Measurements from ENCODE around the gene CRIP1. TPM values are rescaled to one million over a fixed set of nuclear protein-coding genes. Genes with fewer than 3 reads are reported as not detected.
A peak's percentile ranks its signal among the peaks of the same experiment; 100 is the strongest.

The CRIP1 gene
- total and polyA plus RNA-seq, 4 experiments from 2014 or later, result 276 to 2,028 (median 865) TPM

DNA sequence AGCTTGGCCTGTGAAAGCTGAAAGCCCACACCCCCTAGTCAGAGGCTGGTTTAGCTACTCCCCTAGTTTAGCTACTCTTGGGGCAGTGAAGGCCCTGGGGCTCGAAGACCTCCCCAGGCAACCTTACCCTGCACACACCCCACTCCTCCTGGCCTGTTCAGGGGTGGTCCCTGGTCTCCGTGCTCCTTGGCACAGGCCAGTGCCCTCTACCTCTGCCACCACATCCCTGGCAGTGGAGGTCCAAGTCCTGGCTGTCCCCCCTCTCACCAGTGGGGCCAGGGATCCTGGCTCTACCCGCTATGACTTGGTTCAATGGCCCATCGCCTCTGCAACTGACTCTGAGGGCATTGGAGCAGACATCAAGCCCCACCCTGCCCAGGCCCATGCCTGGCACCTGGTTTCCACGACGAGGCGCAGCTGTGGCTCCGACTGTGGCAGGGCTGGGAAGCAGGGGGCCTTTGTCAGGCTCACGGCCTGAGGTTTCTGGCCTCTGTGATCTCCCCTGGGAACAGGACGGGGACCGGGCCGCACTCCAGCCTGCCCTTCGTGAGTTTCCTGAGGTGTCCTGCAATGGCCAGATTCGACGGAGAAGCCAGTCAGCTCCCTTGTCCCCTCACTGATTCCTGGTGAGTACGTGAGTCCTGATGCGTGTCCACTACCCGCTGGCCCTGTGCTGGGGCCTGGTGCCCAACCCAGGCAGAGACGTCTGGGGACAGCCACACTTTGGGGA lies 45.4 kb downstream of the CRIP1 start:
- Mint-ChIP-seq H3K36me3 (no peaks in the 10 kb centered on the region), H3K27ac (peak overlapping the region in 1 of 7 donors; percentile 62), H3K9me3 (no peaks in the 10 kb centered on the region), H3K4me1 (peaks cover 2 to 37% (median 19%) of the 10 kb centered on the region in 4 donors), H3K4me3 (peak overlapping the region in 1 of 8 donors; percentile 61), H3K27me3 (peaks cover 1 to 2% of the 10 kb centered on the region in 2 donors)
- Histone ChIP-seq H3K27ac (ENCODE audit: low read depth, low read length) (no peak overlapping the region), H3K36me3 (ENCODE audit: insufficient read depth, low read length) (no peaks in the 10 kb centered on the region), H3K4me1 (ENCODE audit: insufficient read depth, low read length) (peaks cover 20% of the 10 kb centered on the region), H3K4me3 (ENCODE audit: low read length in 2 of 2) (no peak overlapping the region), H3K27me3 (ENCODE audit: insufficient read depth, low read length) (no peaks in the 10 kb centered on the region), H3K9me3 (ENCODE audit: control insufficient read depth in 1 of 2, low read length in 2 of 2) (no peaks in the 10 kb centered on the region)
- POLR2A ChIA-PET (ENCODE audit: partially characterized antibody), result no interaction called here
- intact Hi-C loops (cut with micrococcal nuclease), result no loop called here
- DNase-seq, result no peak
- CTCF ChIA-PET (ENCODE audit: partially characterized antibody), result interaction anchor here (0.7 to 1.9 kb wide), 3 partner anchors 11 to 162 kb away, joined by 3 to 6 read pairs (median 4); no protein-coding TSS in a partner anchor

DNA sequence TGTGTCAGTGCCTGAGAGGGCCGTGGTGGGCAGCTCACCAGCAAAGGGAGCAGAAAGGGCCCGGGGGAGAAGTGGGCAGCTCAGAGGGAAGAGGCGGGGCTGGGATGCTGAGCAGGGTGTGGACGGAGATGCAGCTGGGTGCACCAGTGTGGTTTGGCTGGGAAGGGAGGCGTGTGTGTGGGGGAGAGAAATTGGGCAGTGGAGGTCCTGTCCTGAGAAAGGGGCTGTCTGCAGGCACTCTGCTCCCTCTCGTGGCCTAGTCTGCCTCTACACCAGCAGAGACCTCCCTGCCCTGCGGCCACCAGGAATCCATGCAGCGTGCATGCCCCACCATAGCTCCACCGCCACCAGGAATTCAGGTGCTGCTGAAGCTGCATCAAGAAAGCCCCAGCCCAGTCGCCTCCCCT lies 46.1 kb downstream of the CRIP1 start:
- Mint-ChIP-seq H3K4me3 (no peak overlapping the region), H3K9me3 (no peaks in the 10 kb centered on the region), H3K27me3 (peaks cover 2% of the 10 kb centered on the region in 2 donors), H3K27ac (peak overlapping the region in 3 of 7 donors; percentile 54 to 70 (median 64)), H3K36me3 (no peaks in the 10 kb centered on the region), H3K4me1 (peaks cover 2 to 30% (median 13%) of the 10 kb centered on the region in 4 donors)
- intact Hi-C loops (cut with micrococcal nuclease), result no loop called here
- ChIA-PET CTCF (ENCODE audit: partially characterized antibody) (interaction anchor here (1.2 to 1.9 kb wide), 3 partner anchors 10 to 162 kb away, joined by 4 to 13 read pairs (median 6); no protein-coding TSS in a partner anchor), POLR2A (ENCODE audit: partially characterized antibody) (no interaction called here)
- Histone ChIP-seq H3K36me3 (ENCODE audit: insufficient read depth, low read length) (no peaks in the 10 kb centered on the region), H3K27me3 (ENCODE audit: insufficient read depth, low read length) (no peaks in the 10 kb centered on the region), H3K4me3 (ENCODE audit: low read length in 2 of 2) (no peak overlapping the region), H3K27ac (ENCODE audit: low read depth, low read length) (no peak overlapping the region), H3K4me1 (ENCODE audit: insufficient read depth, low read length) (peaks cover 16% of the 10 kb centered on the region), H3K9me3 (ENCODE audit: control insufficient read depth in 1 of 2, low read length in 2 of 2) (no peaks in the 10 kb centered on the region)
- no peak for DNase-seq

DNA sequence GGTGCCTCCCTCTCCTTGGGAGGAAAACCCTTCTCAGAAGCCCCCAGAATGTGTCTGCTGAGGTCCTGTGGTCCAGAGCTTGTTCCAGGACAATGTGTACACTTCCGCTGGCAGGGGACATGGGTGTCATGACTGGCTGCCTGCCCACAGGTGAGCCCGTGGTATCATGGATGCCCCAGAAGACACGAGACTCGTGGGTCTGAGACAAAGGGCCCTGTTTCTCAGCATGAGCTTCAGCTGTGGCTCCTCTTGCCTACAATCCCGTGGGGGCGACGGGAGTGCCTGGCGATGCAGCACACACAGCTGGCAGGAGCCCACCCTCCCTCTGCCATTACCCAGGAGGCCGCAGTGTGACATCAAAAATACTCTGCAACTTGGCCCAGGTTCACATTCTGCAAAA lies 46.7 kb downstream of the CRIP1 start:
- Mint-ChIP-seq H3K27ac (peak overlapping the region in 2 of 7 donors; percentile 13 to 24), H3K4me3 (no peak overlapping the region), H3K36me3 (no peaks in the 10 kb centered on the region), H3K27me3 (peaks cover 2 to 4% of the 10 kb centered on the region in 2 donors), H3K4me1 (peaks cover 4 to 28% (median 14%) of the 10 kb centered on the region in 4 donors), H3K9me3 (no peaks in the 10 kb centered on the region)
- intact Hi-C loops (cut with micrococcal nuclease), result no loop called here
- Histone ChIP-seq H3K4me3 (ENCODE audit: low read length in 2 of 2) (no peak overlapping the region), H3K27ac (ENCODE audit: low read depth, low read length) (no peak overlapping the region), H3K27me3 (ENCODE audit: insufficient read depth, low read length) (no peaks in the 10 kb centered on the region), H3K4me1 (ENCODE audit: insufficient read depth, low read length) (peaks cover 16% of the 10 kb centered on the region), H3K9me3 (ENCODE audit: control insufficient read depth in 1 of 2, low read length in 2 of 2) (no peaks in the 10 kb centered on the region), H3K36me3 (ENCODE audit: insufficient read depth, low read length) (no peaks in the 10 kb centered on the region)
- ChIA-PET POLR2A (ENCODE audit: partially characterized antibody) (no interaction called here), CTCF (ENCODE audit: partially characterized antibody) (interaction anchor here (1.2 to 1.9 kb wide), 3 partner anchors 10 to 163 kb away, joined by 4 to 13 read pairs (median 6); no protein-coding TSS in a partner anchor)
- DNase-seq, result no peak

DNA sequence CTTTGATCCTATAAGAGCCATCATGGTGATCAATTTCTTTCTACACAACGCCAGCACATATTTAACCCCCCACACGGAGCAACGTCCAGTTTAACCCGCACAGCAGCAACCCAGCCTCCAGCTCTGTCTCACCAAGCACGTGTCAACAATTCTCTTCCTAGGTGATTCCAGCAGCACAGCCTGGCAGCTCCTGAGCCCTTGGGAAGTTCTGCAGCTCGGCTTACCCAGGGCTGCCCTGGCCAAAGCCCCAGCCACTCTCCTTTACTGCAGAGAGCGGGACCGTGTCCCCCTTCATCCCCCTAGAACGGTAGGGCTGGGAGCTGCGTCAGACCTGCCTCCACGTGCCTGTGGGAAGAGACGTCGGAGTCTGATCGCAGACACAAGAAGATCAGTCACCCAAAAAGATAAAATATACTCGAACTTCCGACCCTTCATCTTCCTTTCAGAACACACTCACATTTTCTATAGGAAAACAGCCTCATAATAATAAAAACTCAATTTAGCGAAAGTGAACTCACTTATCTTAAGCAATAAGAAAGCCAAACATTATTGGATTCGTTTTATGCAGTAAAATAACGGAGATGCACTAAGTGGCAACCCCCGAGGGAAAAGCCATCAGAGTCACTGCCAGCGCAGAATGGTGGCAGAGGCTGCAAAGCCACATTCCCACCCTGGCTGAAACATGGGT lies 47.3 kb downstream of the CRIP1 start:
- DNase-seq, result no peak
- Mint-ChIP-seq H3K9me3 (no peaks in the 10 kb centered on the region), H3K36me3 (no peaks in the 10 kb centered on the region), H3K27me3 (peaks cover 2 to 7% of the 10 kb centered on the region in 2 donors), H3K4me1 (peaks cover 3 to 25% (median 11%) of the 10 kb centered on the region in 4 donors), H3K4me3 (no peak overlapping the region), H3K27ac (peak overlapping the region in 2 of 7 donors; percentile 13 to 24)
- Histone ChIP-seq H3K9me3 (ENCODE audit: control insufficient read depth in 1 of 2, low read length in 2 of 2) (no peaks in the 10 kb centered on the region), H3K27ac (ENCODE audit: low read depth, low read length) (no peak overlapping the region), H3K36me3 (ENCODE audit: insufficient read depth, low read length) (no peaks in the 10 kb centered on the region), H3K4me3 (ENCODE audit: low read length in 2 of 2) (no peak overlapping the region), H3K27me3 (ENCODE audit: insufficient read depth, low read length) (no peaks in the 10 kb centered on the region), H3K4me1 (ENCODE audit: insufficient read depth, low read length) (peaks cover 12% of the 10 kb centered on the region)
- intact Hi-C loops (cut with micrococcal nuclease), result no loop called here
- POLR2A ChIA-PET (ENCODE audit: partially characterized antibody), result no interaction called here
- CTCF ChIA-PET (ENCODE audit: partially characterized antibody), result interaction anchor here (1.2 to 1.9 kb wide), 3 partner anchors 9 to 163 kb away, joined by 4 to 13 read pairs (median 6); no protein-coding TSS in a partner anchor

DNA sequence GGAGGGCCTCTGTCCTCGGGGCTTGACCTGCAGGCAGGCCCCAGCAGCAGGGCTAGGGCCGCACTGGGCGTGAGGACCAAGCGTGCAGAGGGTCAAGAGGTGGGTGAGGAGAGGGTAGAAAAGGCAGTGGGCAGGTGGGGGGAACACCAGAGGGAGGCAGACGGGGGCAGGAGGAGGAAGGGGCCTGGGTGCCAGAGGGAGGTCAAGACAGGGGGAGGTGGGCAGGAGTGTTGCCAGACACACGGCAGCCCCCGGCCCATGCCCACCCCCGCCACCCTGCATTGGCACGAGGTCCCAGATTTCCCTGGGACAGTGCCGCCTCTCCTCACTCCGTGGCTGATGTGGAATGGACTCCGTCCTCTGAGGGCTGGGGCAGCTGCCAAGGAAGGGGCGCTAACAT lies 47.9 kb downstream of the CRIP1 start:
- Histone ChIP-seq H3K36me3 (ENCODE audit: insufficient read depth, low read length) (no peaks in the 10 kb centered on the region), H3K9me3 (ENCODE audit: control insufficient read depth in 1 of 2, low read length in 2 of 2) (no peaks in the 10 kb centered on the region), H3K4me3 (ENCODE audit: low read length in 2 of 2) (no peak overlapping the region), H3K4me1 (ENCODE audit: insufficient read depth, low read length) (peaks cover 7% of the 10 kb centered on the region), H3K27ac (ENCODE audit: low read depth, low read length) (no peak overlapping the region), H3K27me3 (ENCODE audit: insufficient read depth, low read length) (no peaks in the 10 kb centered on the region)
- Mint-ChIP-seq H3K4me3 (no peak overlapping the region), H3K27ac (no peak overlapping the region), H3K4me1 (peaks cover 3 to 22% (median 8%) of the 10 kb centered on the region in 4 donors), H3K36me3 (no peaks in the 10 kb centered on the region), H3K27me3 (peaks cover 2 to 7% of the 10 kb centered on the region in 2 donors), H3K9me3 (no peaks in the 10 kb centered on the region)
- intact Hi-C loops (cut with micrococcal nuclease), result no loop called here
- ChIA-PET POLR2A (ENCODE audit: partially characterized antibody) (no interaction called here), CTCF (ENCODE audit: partially characterized antibody) (no interaction called here)
- DNase-seq, result no peak

DNA sequence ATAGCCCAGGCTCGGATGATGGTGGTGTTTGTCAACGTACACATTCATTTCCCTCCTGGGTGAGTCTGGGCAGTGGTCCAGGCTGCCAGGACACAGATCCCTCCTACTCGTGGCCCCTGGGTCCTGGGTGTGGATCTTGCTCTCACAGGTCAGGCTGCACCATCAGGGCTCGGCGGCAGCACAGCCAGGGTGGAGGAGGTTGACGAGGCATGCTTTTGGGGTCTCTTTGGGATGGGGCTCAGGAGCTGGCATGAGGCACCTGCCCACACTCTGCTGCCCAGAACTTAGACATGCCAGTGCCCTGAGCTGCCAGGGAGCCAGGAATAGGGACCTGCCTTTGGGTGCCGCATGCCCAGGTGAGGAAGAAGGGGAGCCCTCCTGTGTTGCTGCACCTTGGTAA lies 49.4 kb downstream of the CRIP1 start:
- ChIA-PET CTCF (ENCODE audit: partially characterized antibody) (interaction anchor here (1.2 to 1.3 kb wide), 2 partner anchors 21 to 165 kb away, joined by 3 to 4 read pairs; no protein-coding TSS in a partner anchor), POLR2A (ENCODE audit: partially characterized antibody) (no interaction called here)
- H3K4me3 ChIP-seq (ENCODE audit: low read length in 2 of 2), result no peak overlapping the region
- Mint-ChIP-seq H3K9me3 (no peaks in the 10 kb centered on the region), H3K36me3 (no peaks in the 10 kb centered on the region), H3K4me1 (peaks cover 0 to 14% (median 4%) of the 10 kb centered on the region in 4 donors), H3K27ac (no peak overlapping the region), H3K4me3 (no peak overlapping the region), H3K27me3 (peaks cover 2 to 7% of the 10 kb centered on the region in 2 donors)
- no peak for DNase-seq
- H3K4me1 ChIP-seq (ENCODE audit: insufficient read depth, low read length), result peaks cover 7% of the 10 kb centered on the region
- H3K27ac ChIP-seq (ENCODE audit: low read depth, low read length), result no peak overlapping the region
- H3K36me3 ChIP-seq (ENCODE audit: insufficient read depth, low read length), result no peaks in the 10 kb centered on the region
- intact Hi-C loops (cut with micrococcal nuclease), result no loop called here
- no peaks in the 10 kb centered on the region for H3K27me3 ChIP-seq (ENCODE audit: insufficient read depth, low read length)
- no peaks in the 10 kb centered on the region for H3K9me3 ChIP-seq (ENCODE audit: control insufficient read depth in 1 of 2, low read length in 2 of 2)
